Smooth muscle cell (in vitro differentiated cells): Measurements from ENCODE around the gene SORCS1. TPM values are rescaled to one million over a fixed set of nuclear protein-coding genes. Genes with fewer than 3 reads are reported as not detected.

Experiments
- DNase-seq: peaks from one replicate; lab custom pipeline; 2025; ENCODE audit not compliant: unreplicated experiment; lab: John Stamatoyannopoulos, UW
- H2AFZ ChIP-seq: fragments of 200-600 bp; sonication (generic); 2 replicates; pipeline ENCODE4 v1.6.0; 2016; ENCODE audit warnings: antibody characterized with exemption, low read depth, mild to moderate bottlenecking
- H3F3A ChIP-seq: fragments of 200-600 bp; sonication (generic); 2 replicates; pipeline ENCODE4 v1.6.0; 2017; ENCODE audit warnings: antibody characterized with exemption, low read depth
- H3K27ac ChIP-seq: fragments of 200-600 bp; sonication (generic); 2 replicates; pipeline ENCODE4 v1.5.1; 2016; ENCODE audit warnings: low read depth, mild to moderate bottlenecking
- H3K27me3 ChIP-seq: fragments of 200-600 bp; sonication (generic); 2 replicates; pipeline ENCODE4 v1.6.1; 2016; ENCODE audit warnings: low read depth, mild to moderate bottlenecking
- H3K36me3 ChIP-seq: fragments of 200-600 bp; sonication (generic); 2 replicates; pipeline ENCODE4 v1.5.1; 2016; ENCODE audit warnings: low read depth
- H3K4me1 ChIP-seq: fragments of 200-600 bp; sonication (generic); 2 replicates; pipeline ENCODE4 v1.5.1; 2016; ENCODE audit warnings: low read depth
- H3K4me2 ChIP-seq: fragments of 200-600 bp; sonication (generic); 2 replicates; pipeline ENCODE4 v1.6.0; 2016; ENCODE audit warnings: mild to moderate bottlenecking
- H3K4me3 ChIP-seq: fragments of 200-600 bp; sonication (generic); 2 replicates; pipeline ENCODE4 v1.5.1; 2016; ENCODE audit warnings: mild to moderate bottlenecking
- H3K79me2 ChIP-seq: fragments of 200-600 bp; sonication (generic); 2 replicates; pipeline ENCODE4 v1.6.0; 2016; ENCODE audit warnings: low read depth, mild to moderate bottlenecking
- H3K9ac ChIP-seq: fragments of 200-600 bp; sonication (generic); 2 replicates; pipeline ENCODE4 v1.6.0; 2016; ENCODE audit warnings: low read depth
- H3K9me3 ChIP-seq: fragments of 200-600 bp; sonication (generic); replicated peaks from 2 replicates; pipeline ENCODE4 v1.5.1; 2016; ENCODE audit warnings: low read depth
- H4K20me1 ChIP-seq: fragments of 200-600 bp; sonication (generic); 2 replicates; pipeline ENCODE4 v1.6.0; 2016; ENCODE audit warnings: low read depth
- WGBS: methylation state at CpG from one replicate; pipeline ENCODE4 v1.1.7; 2016; ENCODE audit warnings: low lambda C conversion rate; 5-methylcytosine and 5-hydroxymethylcytosine counted together
- polyA plus RNA-seq: library from polyadenylated mRNA; unstranded; fragments of >200 nt; fragmentation: Nextera tagmentation; extraction: Ambion mirVana; gene quantifications from 2 replicates; pipeline ENCODE4 v1.2.1, GENCODE V29; 2016
- total RNA-seq: library from RNA; depleted of rRNA; stranded (reverse); fragments of >200 nt; gene quantifications from 2 replicates; pipeline ENCODE4 v1.2.3, GENCODE V29; 2014
- TF ChIP-seq, protein P1 (sequence below): fragments of 200-600 bp; sonication (generic); IDR thresholded peaks from 2 replicates; pipeline ENCODE4 v1.5.1; 2017; ENCODE audit warnings: borderline replicate concordance, mild to moderate bottlenecking, antibody characterized with exemption; ENCODE audit not compliant: insufficient read depth, poor library complexity, severe bottlenecking

SORCS1 gene
- total and polyA plus RNA-seq, 2 experiments from 2014 or later: 0.67 TPM; not detected in 1

DNA sequence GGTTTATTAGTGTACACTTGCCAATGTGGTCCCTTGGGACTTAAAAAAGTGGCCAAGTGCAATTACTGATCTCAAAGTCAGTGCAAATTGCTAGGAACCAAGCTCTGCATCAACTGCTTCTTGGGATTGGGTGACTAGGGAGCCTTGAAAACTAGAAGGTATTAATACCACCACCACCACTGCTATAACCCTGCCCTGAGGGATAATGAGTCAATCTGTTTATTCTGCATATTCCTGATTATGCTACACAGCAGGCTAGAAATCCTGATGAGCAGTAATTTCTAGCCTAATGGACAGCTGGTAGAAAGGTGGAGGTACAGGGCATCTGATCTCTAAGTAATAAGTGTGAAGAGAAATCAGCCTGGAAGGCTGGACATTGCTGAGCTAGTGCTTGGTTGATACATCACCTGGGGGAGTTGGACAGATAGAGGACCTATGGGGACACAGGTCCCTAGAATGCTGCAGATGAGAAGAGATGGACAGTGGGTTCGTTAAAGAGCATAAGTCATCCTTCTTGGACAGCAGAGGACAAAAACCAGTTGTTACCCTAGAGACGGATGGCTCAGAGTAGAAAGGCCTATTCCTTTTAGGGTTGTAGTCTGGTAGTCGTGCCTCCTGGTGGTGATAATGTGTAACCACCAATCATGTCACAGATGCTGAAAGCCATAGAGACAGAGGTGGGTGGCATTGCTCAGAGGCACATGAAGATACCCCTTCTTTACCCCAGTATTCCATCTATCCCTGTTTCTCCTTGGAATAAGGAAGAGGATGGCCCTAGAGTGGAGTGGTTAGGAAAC is 554.8 kb downstream of the SORCS1 start:
- Histone ChIP-seq H3K9ac (no peak overlapping the region), H3K4me2 (no peak overlapping the region), H3K4me1 (no peaks in the 10 kb centered on the region), H3K4me3 (no peak overlapping the region), H3K79me2 (no peaks in the 10 kb centered on the region), H3K27ac (no peak overlapping the region), H2AFZ (no peak overlapping the region), H4K20me1 (no peaks in the 10 kb centered on the region), H3F3A (no peaks in the 10 kb centered on the region), H3K27me3 (no peaks in the 10 kb centered on the region), H3K36me3 (no peaks in the 10 kb centered on the region), H3K9me3 (no peaks in the 10 kb centered on the region)
- TF ChIP-seq, protein P1, sequence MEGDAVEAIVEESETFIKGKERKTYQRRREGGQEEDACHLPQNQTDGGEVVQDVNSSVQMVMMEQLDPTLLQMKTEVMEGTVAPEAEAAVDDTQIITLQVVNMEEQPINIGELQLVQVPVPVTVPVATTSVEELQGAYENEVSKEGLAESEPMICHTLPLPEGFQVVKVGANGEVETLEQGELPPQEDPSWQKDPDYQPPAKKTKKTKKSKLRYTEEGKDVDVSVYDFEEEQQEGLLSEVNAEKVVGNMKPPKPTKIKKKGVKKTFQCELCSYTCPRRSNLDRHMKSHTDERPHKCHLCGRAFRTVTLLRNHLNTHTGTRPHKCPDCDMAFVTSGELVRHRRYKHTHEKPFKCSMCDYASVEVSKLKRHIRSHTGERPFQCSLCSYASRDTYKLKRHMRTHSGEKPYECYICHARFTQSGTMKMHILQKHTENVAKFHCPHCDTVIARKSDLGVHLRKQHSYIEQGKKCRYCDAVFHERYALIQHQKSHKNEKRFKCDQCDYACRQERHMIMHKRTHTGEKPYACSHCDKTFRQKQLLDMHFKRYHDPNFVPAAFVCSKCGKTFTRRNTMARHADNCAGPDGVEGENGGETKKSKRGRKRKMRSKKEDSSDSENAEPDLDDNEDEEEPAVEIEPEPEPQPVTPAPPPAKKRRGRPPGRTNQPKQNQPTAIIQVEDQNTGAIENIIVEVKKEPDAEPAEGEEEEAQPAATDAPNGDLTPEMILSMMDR: peak; percentile 23
- no peak for DNase-seq
- WGBS: 32% methylated on average over 3 of the region's 3 CpGs

DNA sequence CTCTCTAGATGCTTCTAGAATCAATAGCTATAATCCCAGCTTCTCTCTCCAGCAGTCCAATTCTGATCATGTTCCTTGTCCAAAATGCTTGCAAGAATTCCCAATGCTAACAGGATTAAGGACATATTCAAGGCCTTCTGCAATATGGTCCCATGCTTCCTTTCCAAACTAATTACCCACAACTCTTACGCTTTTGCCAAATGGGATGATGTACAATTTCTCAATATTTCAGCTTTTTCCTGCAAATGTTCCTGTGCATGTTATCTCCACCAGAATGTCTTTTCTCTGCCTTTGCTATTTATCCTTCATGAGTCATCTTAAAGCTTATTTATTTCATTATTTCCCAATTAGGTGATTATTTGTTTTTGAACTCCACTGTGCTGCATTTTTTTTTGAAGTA is 556.4 kb downstream of the SORCS1 start:
- Histone ChIP-seq H3K27ac (no peak overlapping the region), H3K27me3 (no peaks in the 10 kb centered on the region), H3K4me3 (no peak overlapping the region), H3K9me3 (no peaks in the 10 kb centered on the region), H3K9ac (no peak overlapping the region), H3K79me2 (no peaks in the 10 kb centered on the region), H4K20me1 (no peaks in the 10 kb centered on the region), H3K4me2 (no peak overlapping the region), H2AFZ (no peak overlapping the region), H3K4me1 (no peaks in the 10 kb centered on the region), H3F3A (no peaks in the 10 kb centered on the region), H3K36me3 (no peaks in the 10 kb centered on the region)
- TF ChIP-seq, protein P1: no peak
- WGBS: 94% methylated on average over 1 of the region's 1 CpG
- no peak for DNase-seq

DNA sequence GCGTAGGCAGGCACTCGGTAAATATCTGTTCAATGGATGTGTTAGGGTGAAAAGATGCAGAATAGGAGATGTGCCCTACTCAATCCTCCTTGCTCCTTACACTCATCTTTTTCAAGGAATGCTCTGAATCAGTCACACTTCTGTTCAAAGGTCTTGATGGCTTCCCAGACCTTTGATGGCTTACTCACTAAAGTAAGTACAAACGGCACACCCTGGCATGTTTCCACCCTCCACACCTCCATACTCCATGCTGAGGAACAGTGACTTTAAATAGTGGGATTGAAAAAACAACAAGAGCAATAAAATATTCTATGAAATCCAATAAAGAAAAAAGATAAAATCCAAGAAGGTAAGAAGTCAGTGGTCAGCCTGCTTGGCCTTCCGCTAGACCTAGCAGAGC is 569.2 kb downstream of the SORCS1 start:
- Histone ChIP-seq H3K9me3 (no peaks in the 10 kb centered on the region), H3K27me3 (no peaks in the 10 kb centered on the region), H2AFZ (no peak overlapping the region), H3K9ac (no peak overlapping the region), H3K79me2 (no peaks in the 10 kb centered on the region), H3K4me3 (no peak overlapping the region), H3K36me3 (no peaks in the 10 kb centered on the region), H3K27ac (no peak overlapping the region), H4K20me1 (no peaks in the 10 kb centered on the region), H3F3A (no peaks in the 10 kb centered on the region), H3K4me2 (no peak overlapping the region), H3K4me1 (no peaks in the 10 kb centered on the region)
- no peak for DNase-seq
- WGBS: 92% methylated on average over 4 of the region's 4 CpGs
- TF ChIP-seq, protein P1: no peak

DNA sequence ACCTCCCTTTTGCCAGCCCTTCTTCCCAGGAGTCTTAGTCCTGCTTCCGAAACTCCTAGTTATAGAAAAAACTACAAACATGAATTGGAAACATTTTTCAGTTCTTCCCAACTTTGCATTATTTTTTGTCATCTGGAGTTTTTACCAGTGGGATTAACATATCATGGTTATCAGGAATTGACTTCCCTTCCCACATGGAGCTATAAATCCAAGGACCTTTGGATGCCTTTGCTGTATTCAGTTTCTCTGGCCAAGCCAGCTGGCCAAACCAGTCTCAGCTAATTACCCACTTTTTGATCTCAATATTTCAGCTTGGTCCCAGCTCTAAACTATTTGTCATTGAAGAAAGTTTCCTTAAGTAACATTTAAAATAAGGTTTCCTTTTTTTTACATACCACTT is 570.6 kb downstream of the SORCS1 start:
- no peak for DNase-seq
- Histone ChIP-seq H3K4me3 (no peak overlapping the region), H2AFZ (no peak overlapping the region), H3K9me3 (no peaks in the 10 kb centered on the region), H3K4me2 (no peak overlapping the region), H3K36me3 (no peaks in the 10 kb centered on the region), H3F3A (no peaks in the 10 kb centered on the region), H3K9ac (no peak overlapping the region), H3K27me3 (no peaks in the 10 kb centered on the region), H3K79me2 (no peaks in the 10 kb centered on the region), H4K20me1 (no peaks in the 10 kb centered on the region), H3K27ac (no peak overlapping the region), H3K4me1 (no peaks in the 10 kb centered on the region)
- WGBS: 92% methylated on average over 1 of the region's 1 CpG
- TF ChIP-seq, protein P1: no peak
